Heart right ventricle (tissue), 16 donors: ENCODE data around the gene NAPB. TPM values are rescaled to one million over a fixed set of nuclear protein-coding genes. Genes with fewer than 3 reads are reported as not detected.
A peak's percentile ranks its signal among the peaks of the same experiment; 100 is the strongest.

Experiments
- ATAC-seq, 8 donors: fragments of 200-7000 bp; cut with Tn5 transposase; one replicate each; pipeline ENCODE4 v1.9.1; 2020; ENCODE audit warnings: mild to moderate bottlenecking in 8 of 8, moderate library complexity in 8 of 8, moderate number of reproducible peaks in 1 of 8
- DNase-seq, 2 donors: peaks; one replicate each; pipeline ENCODE4 v3.0.0-alpha.2; 2020
- H3K27ac ChIP-seq, 10 donors: fragments of 200-600 bp; sonication (generic) in 2 of 10; one replicate each; pipeline versions ENCODE4 v1.5.0 to v1.8.0; 2020 to 2022; ENCODE audit warnings: mild to moderate bottlenecking in 3 of 10
- H3K27me3 ChIP-seq, 7 donors: fragments of 200-600 bp; one replicate each; pipeline ENCODE4 v1.8.0; 2021 to 2022; ENCODE audit warnings: mild to moderate bottlenecking in 2 of 7
- H3K36me3 ChIP-seq, 9 donors: fragments of 200-600 bp; sonication (generic) in 1 of 9; one replicate each; pipeline versions ENCODE4 v1.5.0 to v1.8.0; 2020 to 2022; ENCODE audit warnings: mild to moderate bottlenecking in 2 of 9
- H3K4me1 ChIP-seq, 9 donors: fragments of 200-600 bp; sonication (generic) in 1 of 9; one replicate each; pipeline versions ENCODE4 v1.5.0 to v1.8.0; 2020 to 2022; ENCODE audit warnings: mild to moderate bottlenecking in 4 of 9
- H3K4me3 ChIP-seq, 10 donors: fragments of 200-600 bp; sonication (generic) in 2 of 10; one replicate each; pipeline versions ENCODE4 v1.5.0 to v1.8.0; 2020 to 2022; ENCODE audit warnings: mild to moderate bottlenecking in 7 of 10, moderate library complexity in 2 of 10
- H3K9me3 ChIP-seq, 11 donors: fragments of 200-600 bp in 10 of 11; sonication (generic) in 2 of 11; one replicate each; pipeline versions ENCODE4 v1.5.0 to v1.8.0; 2013 to 2022; ENCODE audit warnings: mild to moderate bottlenecking in 2 of 11, control low read depth in 1 of 11, moderate library complexity in 1 of 11
- WGBS, 2 donors: extraction: QIAGEN DNeasy Blood & Tissue Kit; methylation state at CpG; one replicate each; pipeline ENCODE4 v1.1.7; 2013; ENCODE audit warnings: inconsistent platforms in 1 of 2; 5-methylcytosine and 5-hydroxymethylcytosine counted together
- intact Hi-C, 10 donors: fragments of 100-400 bp; cut with DNase I; formaldehyde crosslinking; loops; one replicate each; pipeline versions ENCODE4 v1.11.1 to v1.14.2; 2022
- polyA plus RNA-seq, 2 donors: library from polyadenylated mRNA; stranded (reverse); fragments of 200-250 nt; gene quantifications; one replicate each; pipeline ENCODE4 v1.2.3, GENCODE V29; 2013
- total RNA-seq, 10 donors: library from RNA; stranded (reverse); fragmentation: NEBNext Ultra II Directional in 3 of 10; extraction: Animal tissue kit (Norgen Biotek cat#: 25700) in 3 of 10; gene quantifications; one replicate each; pipeline versions ENCODE4 v1.2.1 to v1.2.4, GENCODE V29; 2021 to 2023
- TF ChIP-seq, protein P1 (sequence below), 9 donors: fragments of 200-600 bp; sonication (generic) in 2 of 9; IDR thresholded peaks; one replicate each; pipeline versions ENCODE4 v1.5.0 to v1.8.0; 2021 to 2022; ENCODE audit warnings: antibody characterized with exemption in 9 of 9, mild to moderate bottlenecking in 5 of 9, moderate library complexity in 1 of 9
- donor health status: Arrhythmogenic right ventricular cardiomyopathy.
- donor health status: ischemic (EF 13 %, LVEDD 7.1; RV severe dilation, severe dysfunction).
- donor health status: healthy with polysubstance abuse.
- donor health status: DM: no; HTN: yes; CAD: no.
- donor health status: DM: no; HTN: no; CAD: no.
- donor health status: ischemic (EF 25% LVEDD 6.9; RV normal size, moderate dysfunction).
- donor health status: ischemic (EF 25% LVEDD 5.7; RV mildly dilated, moderate dysfunction).
- donor health status: healthy.
- donor health status: DM: yes; HTN: yes; CAD: no.
- donor health status: Ischemic cardiomyopathy.
- donor health status: ischemic (EF 35%, LVEDD 5.7; RV mildly dilated, moderate dysfunction).
- donor health status: nonischemic (EF 11% LVEDD 7.7; RV severe dilation, severe dysfunction).
- donor health status: DM: yes; HTN: yes; CAD: no.
- donor health status: PGD.
- donor health status: ischemic (EF 29% LVEDD 5.4; RV normal size, mild dysfunction).
- donor health status: nonischemic (EF 23%, LVEDD 6.1; RV moderate dilation, normal function).

NAPB gene
- total and polyA plus RNA-seq, 12 donors = 2.1 to 7.2 (median 5.9) TPM

DNA sequence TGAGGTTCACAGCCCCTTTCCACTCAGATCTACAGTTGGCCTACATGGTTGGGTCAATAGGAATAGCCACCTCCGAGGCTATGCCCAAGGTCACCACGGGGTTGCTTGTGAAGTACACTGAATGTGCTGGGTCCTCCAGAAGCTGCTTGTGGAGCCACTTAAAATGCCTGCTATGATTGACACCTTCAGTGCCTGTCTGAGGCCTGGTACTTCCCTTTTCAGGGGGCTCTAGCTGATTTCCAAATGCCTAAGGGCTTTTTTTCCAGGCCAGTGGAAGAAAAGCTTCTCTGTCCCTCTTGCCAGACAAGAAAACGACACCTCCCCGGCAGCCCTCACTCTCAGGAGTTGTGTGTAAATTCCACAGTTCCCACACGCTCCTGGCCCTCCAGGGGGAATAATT lies 77.0 kb downstream of the NAPB start:
- TF ChIP-seq, protein P1, sequence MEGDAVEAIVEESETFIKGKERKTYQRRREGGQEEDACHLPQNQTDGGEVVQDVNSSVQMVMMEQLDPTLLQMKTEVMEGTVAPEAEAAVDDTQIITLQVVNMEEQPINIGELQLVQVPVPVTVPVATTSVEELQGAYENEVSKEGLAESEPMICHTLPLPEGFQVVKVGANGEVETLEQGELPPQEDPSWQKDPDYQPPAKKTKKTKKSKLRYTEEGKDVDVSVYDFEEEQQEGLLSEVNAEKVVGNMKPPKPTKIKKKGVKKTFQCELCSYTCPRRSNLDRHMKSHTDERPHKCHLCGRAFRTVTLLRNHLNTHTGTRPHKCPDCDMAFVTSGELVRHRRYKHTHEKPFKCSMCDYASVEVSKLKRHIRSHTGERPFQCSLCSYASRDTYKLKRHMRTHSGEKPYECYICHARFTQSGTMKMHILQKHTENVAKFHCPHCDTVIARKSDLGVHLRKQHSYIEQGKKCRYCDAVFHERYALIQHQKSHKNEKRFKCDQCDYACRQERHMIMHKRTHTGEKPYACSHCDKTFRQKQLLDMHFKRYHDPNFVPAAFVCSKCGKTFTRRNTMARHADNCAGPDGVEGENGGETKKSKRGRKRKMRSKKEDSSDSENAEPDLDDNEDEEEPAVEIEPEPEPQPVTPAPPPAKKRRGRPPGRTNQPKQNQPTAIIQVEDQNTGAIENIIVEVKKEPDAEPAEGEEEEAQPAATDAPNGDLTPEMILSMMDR (IDR thresholded peaks at IDR 0.05) = no peak
- Histone ChIP-seq H3K9me3 (peaks cover 0 to 3% (median 0%) of the 10 kb centered on the region in 11 donors), H3K27me3 (no peaks in the 10 kb centered on the region), H3K36me3 (no peaks in the 10 kb centered on the region), H3K4me1 (peaks cover 0 to 15% (median 5%) of the 10 kb centered on the region in 9 donors), H3K4me3 (no peak overlapping the region), H3K27ac (no peak overlapping the region)
- DNase-seq = no peak
- intact Hi-C loops = loop anchor here in 9 of 10 donors (5.0 to 10.0 kb wide), 9 partner anchors 100 to 1012 kb away; partner anchors contain the start of gene THBD (in 1 of the 9)
- 56 to 69% methylated on average over 5 of the region's 5 CpGs for WGBS, 2 donors
- ATAC-seq = no peak

DNA sequence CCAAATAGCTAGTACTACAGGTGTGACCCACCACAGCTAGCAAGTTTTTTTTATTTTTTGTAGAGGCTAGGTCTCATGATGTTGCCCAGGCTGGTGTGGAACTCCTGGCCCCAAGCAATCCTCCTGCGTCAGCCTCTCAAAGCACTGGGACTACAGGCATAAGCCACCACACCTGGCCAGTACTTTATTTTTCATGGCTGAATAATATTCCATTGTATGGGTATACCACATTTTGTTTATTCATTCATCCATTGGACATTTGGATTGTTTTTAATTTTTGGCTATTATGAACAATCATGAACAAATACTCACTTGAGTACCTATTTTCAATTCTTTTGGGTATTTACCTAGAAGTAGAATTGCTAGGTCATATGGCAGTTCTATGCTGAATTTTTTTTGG lies 77.7 kb downstream of the NAPB start:
- Histone ChIP-seq H3K36me3 (no peaks in the 10 kb centered on the region), H3K9me3 (peaks cover 0 to 3% (median 0%) of the 10 kb centered on the region in 11 donors), H3K4me1 (peaks cover 0 to 10% (median 0%) of the 10 kb centered on the region in 9 donors), H3K27me3 (no peaks in the 10 kb centered on the region), H3K27ac (no peak overlapping the region), H3K4me3 (no peak overlapping the region)
- ATAC-seq (no peak), DNase-seq (no peak)
- TF ChIP-seq, protein P1 (IDR thresholded peaks at IDR 0.05) = no peak
- 97 to 100% methylated on average over 1 of the region's 1 CpG for WGBS, 2 donors
- intact Hi-C loops = loop anchor here in 9 of 10 donors (5.0 to 10.0 kb wide), 9 partner anchors 99 to 1011 kb away; partner anchors contain the start of gene THBD (in 1 of the 9)

DNA sequence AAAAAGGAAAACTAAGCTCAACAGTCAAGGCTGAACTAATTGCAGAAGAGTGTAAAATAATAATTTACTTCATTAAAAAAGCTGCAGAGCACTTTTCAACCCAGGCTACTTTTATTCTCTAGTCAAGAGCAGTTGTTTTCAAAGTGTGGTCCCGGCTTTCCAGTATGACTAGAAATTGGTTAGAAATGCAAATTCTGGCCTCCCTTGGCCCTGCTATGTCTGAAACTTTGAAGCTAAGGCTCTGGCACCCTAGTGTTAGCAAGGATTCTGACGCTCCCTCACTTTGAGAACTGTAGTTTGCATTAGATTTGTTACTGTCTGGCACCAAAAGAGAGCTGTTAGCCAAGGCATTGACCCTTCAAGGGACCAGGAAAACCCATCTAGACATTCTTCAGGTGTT lies 80.2 kb downstream of the NAPB start:
- TF ChIP-seq, protein P1 (IDR thresholded peaks at IDR 0.05) = no peak
- DNase-seq (no peak), ATAC-seq (no peak)
- no peaks in the 10 kb centered on the region for H3K27me3 ChIP-seq
- H3K4me1 ChIP-seq = peaks cover 0 to 10% (median 0%) of the 10 kb centered on the region in 9 donors
- no peak overlapping the region for H3K4me3 ChIP-seq
- no peak overlapping the region for H3K27ac ChIP-seq
- H3K36me3 ChIP-seq = no peaks in the 10 kb centered on the region
- WGBS, 2 donors = 80 to 81% methylated on average over 2 of the region's 2 CpGs
- peaks cover 0 to 3% (median 0%) of the 10 kb centered on the region in 11 donors for H3K9me3 ChIP-seq
- intact Hi-C loops = loop anchor here in 9 of 10 donors (2.0 to 10.0 kb wide), 10 partner anchors 96 to 1009 kb away; partner anchors contain the start of gene THBD (in 1 of the 9)

DNA sequence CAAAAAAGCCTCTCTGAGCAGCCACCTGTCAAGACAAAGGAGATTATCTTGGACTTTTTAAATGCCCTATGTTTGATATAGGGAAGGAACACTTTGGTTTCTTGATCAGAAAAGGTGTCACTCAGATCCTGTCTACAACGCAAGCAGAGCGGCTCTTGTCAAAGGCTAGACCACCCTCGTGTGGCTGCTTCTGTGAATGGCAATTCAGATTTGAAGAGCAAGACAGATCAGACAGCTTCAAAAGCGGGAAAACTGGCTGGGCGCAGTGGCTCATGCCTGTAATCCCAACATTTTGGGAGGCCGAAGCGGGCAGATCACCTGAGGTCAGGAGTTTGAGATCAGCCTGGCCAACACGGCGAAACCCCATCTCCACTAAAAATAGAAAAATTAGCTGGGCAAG lies 80.8 kb downstream of the NAPB start:
- peaks cover 0 to 3% (median 0%) of the 10 kb centered on the region in 11 donors for H3K9me3 ChIP-seq
- TF ChIP-seq, protein P1 (IDR thresholded peaks at IDR 0.05) = peak; percentile 55 to 89 (median 75)
- WGBS, 2 donors = 25 to 33% methylated on average over 9 of the region's 9 CpGs
- DNase-seq (peak; percentile 41 to 80), ATAC-seq (peak; percentile 68 to 92 (median 88))
- H3K27ac ChIP-seq = no peak overlapping the region
- H3K4me1 ChIP-seq = peaks cover 0 to 10% (median 0%) of the 10 kb centered on the region in 9 donors
- no peak overlapping the region for H3K4me3 ChIP-seq
- intact Hi-C loops = loop anchor here in 9 of 10 donors (1.0 to 10.0 kb wide), 11 partner anchors 96 to 1008 kb away; partner anchors contain the start of gene THBD (in 1 of the 9)
- H3K27me3 ChIP-seq = no peaks in the 10 kb centered on the region
- no peaks in the 10 kb centered on the region for H3K36me3 ChIP-seq
